ENCODE results near the gene SLC35F2. TPM values are rescaled to one million over a fixed set of nuclear protein-coding genes. Genes with fewer than 3 reads are reported as not detected.

SLC35F2 gene
- total and polyA plus RNA-seq, 2 of the 4 experiments (the other 2 are of a cell fraction): 4.9 to 15.4 TPM

- Histone ChIP-seq H3K14ac (replicated peaks; ENCODE audit: low read depth, low read length) (no peak overlapping the region), H3K27me3 (ENCODE audit: control insufficient read depth, insufficient read depth, low read length) (peaks cover 2% of the 10 kb centered on the region; the same call in 1 of the 2 replicates), H2AK5ac (ENCODE audit: low read depth, low read length) (no peak overlapping the region), H3K23ac (ENCODE audit: low read depth, low read length) (no peak overlapping the region), H2BK15ac (ENCODE audit: low read depth, low read length) (no peak overlapping the region), H2BK120ac (ENCODE audit: low read depth, low read length) (no peak overlapping the region), H3K36me3 (ENCODE audit: control insufficient read depth, insufficient read depth, low read length) (no peaks in the 10 kb centered on the region), H3K4ac (ENCODE audit: low read depth, low read length) (no peak overlapping the region), H4K5ac (ENCODE audit: low read depth, low read length) (no peak overlapping the region), H4K8ac (ENCODE audit: low read depth in 2 of 2, low read length in 2 of 2) (no peak overlapping the region), H4K20me1 (ENCODE audit: insufficient read depth, low read length) (no peaks in the 10 kb centered on the region), H4K91ac (ENCODE audit: insufficient read depth, low read depth, low read length) (no peak overlapping the region), H2AK9ac (replicated peaks; ENCODE audit: low read depth, low read length, poor library complexity) (no peak overlapping the region), H3K9ac (ENCODE audit: low read depth, low read length) (no peak overlapping the region), H3K9me3 (ENCODE audit: control insufficient read depth, insufficient read depth, low read length) (no peaks in the 10 kb centered on the region), H3K27ac (ENCODE audit: insufficient read depth, low read length) (no peak overlapping the region), H2BK20ac (ENCODE audit: low read depth, low read length) (no peak overlapping the region), H3K9me1 (ENCODE audit: insufficient read depth, low read length) (no peaks in the 10 kb centered on the region), H3K4me3 (ENCODE audit: insufficient read depth, low read depth, low read length) (no peak overlapping the region), H3K79me1 (ENCODE audit: low read depth in 1 of 2, low read length in 2 of 2) (no peaks in the 10 kb centered on the region), H3K4me1 (ENCODE audit: control insufficient read depth, insufficient read depth, low read length) (no peaks in the 10 kb centered on the region), H2AFZ (replicated peaks; ENCODE audit: low read length, poor library complexity) (no peak overlapping the region), H3K18ac (ENCODE audit: low read depth, low read length) (no peak overlapping the region), H3K4me2 (ENCODE audit: low read depth, low read length) (no peak overlapping the region), H2BK5ac (ENCODE audit: low read depth, low read length, poor library complexity, severe bottlenecking) (no peak overlapping the region), H3K56ac (ENCODE audit: extremely low read depth, insufficient read depth, low read length) (no peak overlapping the region)
- TF ChIP-seq MAZ (IDR thresholded peaks at IDR 0.05; ENCODE audit: borderline replicate concordance, low read depth, low read length) (no peak), POLR2A (IDR thresholded peaks at IDR 0.05; ENCODE audit: low read depth, low read length) (no peak)
- DNase-seq: no peak
- BruUV-seq (replicated peaks): no TSS peak
- POLR2A ChIA-PET (ENCODE audit: unreplicated experiment): no interaction called here
- no CpG with 5 or more reads among the region's 6 CpGs for WGBS, 2 experiments (ENCODE audit: extremely low coverage in 2 of 2, insufficient read length in 1 of 2)
- dilution Hi-C loops (cut with HindIII; ENCODE audit: low sequenced_read_pairs, unreplicated experiment): no loop called here
- ATAC-seq (ENCODE audit: low read depth): no peak
- intact Hi-C loops (cut with micrococcal nuclease): no loop called here
- CTCF ChIA-PET: interaction anchor here (0.6 kb wide), 1 partner anchor 21 kb away, joined by 3 read pairs; no protein-coding TSS in a partner anchor
- in situ Hi-C loops (cut with MboI; ENCODE audit: low sequenced_read_pairs): loop anchor here (10.0 kb wide), 1 partner anchor 201 kb away; no protein-coding TSS in a partner anchor
Measured at GRCh38 chr11:107776062-107776461, 82.5 kb downstream of the SLC35F2 start.

Data from IMR-90 (cell line).